ENCODE results near the gene OR6F1. TPM values are rescaled to one million over a fixed set of nuclear protein-coding genes. Genes with fewer than 3 reads are reported as not detected.
A peak's percentile ranks its signal among the peaks of the same experiment; 100 is the strongest.

The OR6F1 gene
- total RNA-seq, 2 donors from 2014 or later, result not detected

DNA sequence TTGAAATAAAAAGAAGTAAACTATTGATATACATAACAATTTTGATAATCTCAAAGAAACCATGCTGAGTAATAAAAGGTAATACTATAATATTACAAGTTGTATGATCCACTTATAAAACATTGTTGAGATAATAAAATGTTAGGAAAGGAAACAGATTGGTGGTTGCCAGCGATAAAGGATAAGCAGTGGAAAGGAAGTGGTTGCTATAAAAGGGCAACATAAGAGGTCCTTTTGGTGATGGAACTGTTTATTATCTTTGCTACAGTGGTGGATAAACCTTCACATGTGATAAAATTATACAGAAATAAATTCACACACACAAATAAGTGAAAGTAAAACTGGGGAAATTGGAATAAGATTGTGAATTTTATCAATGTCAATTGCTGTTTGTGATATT, 15.1 kb downstream of the OR6F1 start:
- Mint-ChIP-seq H3K27me3 (ENCODE audit: low read depth) (peaks cover 5% of the 10 kb centered on the region), H3K9me3 (peaks cover 2 to 5% of the 10 kb centered on the region in 2 donors), H3K36me3 (ENCODE audit: insufficient read depth in 2 of 2) (no peaks in the 10 kb centered on the region), H3K4me1 (ENCODE audit: low read depth) (no peaks in the 10 kb centered on the region), H3K27ac (no peak overlapping the region), H3K4me3 (no peak overlapping the region)
- no peak for ATAC-seq (replicated peaks in 1 of 2)
- DNase-seq, result no peak

DNA sequence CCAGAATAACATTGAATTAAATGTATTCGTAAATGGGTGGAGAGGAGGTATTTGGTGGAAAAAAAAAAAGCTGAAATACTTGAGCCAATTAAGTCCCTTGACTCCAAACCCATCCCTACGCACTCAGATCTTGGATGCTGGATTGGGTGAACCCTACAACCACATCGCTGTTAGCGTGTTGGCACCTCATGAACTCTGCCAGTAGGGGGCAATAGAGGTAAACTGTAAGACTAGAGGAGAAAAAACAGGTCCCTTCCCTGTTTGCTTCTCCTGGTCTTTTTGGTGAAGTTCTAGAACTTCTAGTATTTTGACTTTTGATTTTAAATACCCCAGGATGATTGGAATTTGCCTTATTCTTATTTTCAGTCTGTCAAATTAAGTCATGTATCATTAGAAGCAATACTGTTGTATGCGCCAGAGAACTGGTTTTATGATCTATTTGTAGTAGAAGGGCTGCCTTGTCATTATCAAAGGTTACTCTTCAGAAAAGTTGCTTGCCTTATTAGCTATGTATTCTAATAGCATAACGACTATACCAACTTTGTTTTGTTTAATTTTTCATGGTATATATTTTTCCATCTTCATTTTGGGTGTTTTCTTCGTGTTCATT, 35.1 kb downstream of the OR6F1 start:
- Mint-ChIP-seq H3K27ac (no peak overlapping the region), H3K4me1 (ENCODE audit: low read depth) (no peaks in the 10 kb centered on the region), H3K9me3 (no peaks in the 10 kb centered on the region), H3K36me3 (ENCODE audit: insufficient read depth in 2 of 2) (no peaks in the 10 kb centered on the region), H3K4me3 (no peak overlapping the region), H3K27me3 (ENCODE audit: low read depth) (peaks cover 9% of the 10 kb centered on the region)
- DNase-seq, result peak; percentile 37 to 39
- peak; percentile 54 to 60 for ATAC-seq (replicated peaks in 1 of 2)

DNA sequence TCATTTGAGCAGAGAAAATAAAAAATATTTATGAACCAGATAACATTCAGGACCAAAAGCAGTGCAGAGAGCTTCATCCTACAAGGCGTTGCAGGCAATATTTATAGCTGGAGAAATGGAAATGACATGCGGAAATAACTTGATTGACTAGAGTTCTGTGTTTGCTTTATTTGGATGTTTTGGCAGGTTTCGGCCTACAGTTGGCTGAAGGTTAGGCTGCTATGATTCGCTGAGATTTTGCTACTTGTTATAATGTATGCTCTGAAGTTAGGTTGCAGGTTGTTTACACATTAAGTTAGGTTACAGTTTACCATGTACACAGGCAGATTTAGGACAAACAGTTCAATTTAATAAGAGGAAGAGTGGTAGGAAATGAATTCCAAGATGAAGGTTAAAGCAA, 36.3 kb downstream of the OR6F1 start:
- H3K4me3 Mint-ChIP-seq, result no peak overlapping the region
- DNase-seq, result no peak
- peaks cover 9% of the 10 kb centered on the region for H3K27me3 Mint-ChIP-seq (ENCODE audit: low read depth)
- no peak for ATAC-seq (replicated peaks in 1 of 2)
- H3K4me1 Mint-ChIP-seq (ENCODE audit: low read depth), result no peaks in the 10 kb centered on the region
- no peaks in the 10 kb centered on the region for H3K36me3 Mint-ChIP-seq (ENCODE audit: insufficient read depth in 2 of 2)
- no peaks in the 10 kb centered on the region for H3K9me3 Mint-ChIP-seq
- H3K27ac Mint-ChIP-seq, result no peak overlapping the region

DNA sequence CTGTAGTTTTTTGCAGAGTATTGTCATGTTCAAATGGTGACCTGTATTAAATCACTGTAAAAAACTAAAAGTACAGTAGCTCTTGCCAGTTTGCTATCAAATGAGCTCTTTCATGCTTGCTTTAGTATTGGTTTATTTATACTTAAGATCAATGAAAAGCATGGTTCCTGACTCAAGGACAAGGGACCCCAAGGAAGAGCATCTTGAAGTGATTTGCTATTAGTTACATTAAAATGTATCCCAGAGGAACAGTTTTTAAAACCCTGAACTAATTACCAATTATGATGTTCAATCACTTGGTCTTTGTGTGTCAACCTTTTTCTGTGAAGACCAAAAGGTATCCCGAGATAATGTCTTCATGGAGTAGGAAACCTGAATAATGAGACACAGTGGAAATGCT, 36.8 kb downstream of the OR6F1 start, which contains the start of gene OR13G1:
OR13G1 (minus strand) TSS at position 101 of the 400 bp plus-strand sequence. CDS start 6,698 bp downstream, outside the sequence.
- Mint-ChIP-seq H3K4me3 (no peak within 1 kb of the TSS), H3K9me3 (no peaks in the 10 kb centered on the region), H3K27me3 (ENCODE audit: low read depth) (peaks cover 9% of the 10 kb centered on the region), H3K27ac (no peak within 1 kb of the TSS), H3K36me3 (ENCODE audit: insufficient read depth in 2 of 2) (no peaks in the 10 kb centered on the region), H3K4me1 (ENCODE audit: low read depth) (no peaks in the 10 kb centered on the region)
- ATAC-seq (replicated peaks in 1 of 2) (no peak), DNase-seq (no peak)

DNA sequence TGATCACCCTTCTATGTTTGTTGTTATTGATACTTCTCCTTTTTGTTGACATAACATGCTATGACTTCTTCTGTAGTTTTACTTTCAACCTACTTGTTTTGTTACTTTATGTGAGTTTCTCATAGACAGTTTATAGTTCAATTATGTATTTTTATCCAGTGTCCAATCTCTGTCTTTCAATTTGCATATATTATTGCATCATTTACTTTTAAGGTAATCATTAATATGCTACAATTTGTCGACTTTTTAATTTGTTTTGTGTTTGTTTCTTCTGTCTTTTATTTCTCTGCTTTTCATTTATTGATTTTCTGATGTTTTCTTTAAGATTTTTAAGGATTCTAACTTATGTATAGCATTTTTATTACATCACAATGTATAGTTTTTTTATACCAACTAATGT, 47.2 kb downstream of the OR6F1 start:
- Mint-ChIP-seq H3K4me1 (ENCODE audit: low read depth) (no peaks in the 10 kb centered on the region), H3K9me3 (peaks cover 0 to 3% of the 10 kb centered on the region in 2 donors), H3K27ac (no peak overlapping the region), H3K36me3 (ENCODE audit: insufficient read depth in 2 of 2) (no peaks in the 10 kb centered on the region), H3K27me3 (ENCODE audit: low read depth) (no peaks in the 10 kb centered on the region), H3K4me3 (no peak overlapping the region)
- ATAC-seq (replicated peaks in 1 of 2) (no peak), DNase-seq (no peak)

Other genes with a start within 250 kb of the OR6F1 start
- gene OR2C3, start 180.2 kb downstream of the OR6F1 start, total RNA-seq, result not detected
- under 1 TPM; 0.14 to 0.16 TPM for gene GCSAML, start 167.5 kb downstream of the OR6F1 start, total RNA-seq
- gene OR2G2, start 128.3 kb downstream of the OR6F1 start, total RNA-seq, result not detected
- gene OR2G3, start 111.1 kb downstream of the OR6F1 start, total RNA-seq, result not detected
- not detected for gene OR13G1, start 36.9 kb downstream of the OR6F1 start, total RNA-seq
- gene OR14K1, start 22.0 kb upstream of the OR6F1 start, total RNA-seq, result not detected
- not detected for gene OR14A2, start 31.5 kb upstream of the OR6F1 start, total RNA-seq
- not detected for gene OR1C1, start 43.9 kb upstream of the OR6F1 start, total RNA-seq
- gene OR14A16, start 107.5 kb upstream of the OR6F1 start, total RNA-seq, result not detected
- gene OR11L1, start 125.2 kb upstream of the OR6F1 start, total RNA-seq, result not detected
- gene TRIM58, start 140.5 kb upstream of the OR6F1 start, total RNA-seq, result under 1 TPM; 0.21 to 0.24 TPM
- not detected for gene OR2W3, start 178.9 kb upstream of the OR6F1 start, total RNA-seq
- not detected for gene OR2T8, start 203.6 kb upstream of the OR6F1 start, total RNA-seq
- gene OR2AJ1, start 208.2 kb upstream of the OR6F1 start, total RNA-seq, result not detected
- gene OR2L8, start 232.2 kb upstream of the OR6F1 start, total RNA-seq, result not detected
- gene OR2AK2, start 248.6 kb upstream of the OR6F1 start, total RNA-seq, result under 1 TPM in 1 of 2 donors, not detected in 1; 0.35 TPM